H9 (cell line): ENCODE data around the gene AKR1C2. TPM values are rescaled to one million over a fixed set of nuclear protein-coding genes. Genes with fewer than 3 reads are reported as not detected.
A peak's percentile ranks its signal among the peaks of the same experiment; 100 is the strongest.

Experiments used
- DNase-seq: peaks from one replicate; pipeline ENCODE4 v3.0.0-alpha.2; 2017
- H2AFZ ChIP-seq: one replicate; pipeline ENCODE4 v1.6.1; 2013; ENCODE audit warnings: mild to moderate bottlenecking, low read length, control low read depth, moderate library complexity
- H2AK5ac ChIP-seq: 2 replicates; pipeline ENCODE4 v1.6.1; 2013; ENCODE audit warnings: low read length, control low read depth, mixed read lengths; ENCODE audit not compliant: insufficient read length
- H2BK120ac ChIP-seq: one replicate; pipeline ENCODE4 v1.6.1; 2013; ENCODE audit warnings: low read depth, mild to moderate bottlenecking, low read length, control low read depth, inconsistent platforms; ENCODE audit not compliant: poor library complexity, severe bottlenecking
- H2BK12ac ChIP-seq: 2 replicates; pipeline ENCODE4 v1.6.1; 2013; ENCODE audit warnings: low read length, control low read depth, mixed read lengths, low read depth; ENCODE audit not compliant: insufficient read length
- H2BK15ac ChIP-seq: 2 replicates; pipeline ENCODE4 v1.6.1; 2013; ENCODE audit warnings: low read depth, low read length, control low read depth
- H2BK20ac ChIP-seq: one replicate; pipeline ENCODE4 v1.6.1; 2013; ENCODE audit warnings: low read depth, mild to moderate bottlenecking, low read length, control low read depth, inconsistent platforms; ENCODE audit not compliant: poor library complexity, severe bottlenecking
- H2BK5ac ChIP-seq: 2 replicates; pipeline ENCODE4 v1.6.1; 2013; ENCODE audit warnings: low read length, control low read depth, mixed read lengths; ENCODE audit not compliant: insufficient read length
- H3K14ac ChIP-seq: 2 replicates; pipeline ENCODE4 v1.6.1; 2013; ENCODE audit warnings: low read length, control low read depth; ENCODE audit not compliant: insufficient read depth
- H3K18ac ChIP-seq: 2 replicates; pipeline ENCODE4 v1.6.1; 2013; ENCODE audit warnings: low read depth, mild to moderate bottlenecking, mixed read lengths, low read length, control low read depth; ENCODE audit not compliant: insufficient read length
- H3K23ac ChIP-seq: 2 replicates; pipeline ENCODE4 v1.6.1; 2013; ENCODE audit warnings: low read length, control low read depth, mixed read lengths, low read depth; ENCODE audit not compliant: insufficient read length
- H3K23me2 ChIP-seq: 2 replicates; pipeline ENCODE4 v1.6.1; 2013; ENCODE audit warnings: low read depth, mild to moderate bottlenecking, mixed read lengths, low read length, control low read depth; ENCODE audit not compliant: insufficient read length, poor library complexity, severe bottlenecking
- H3K27ac ChIP-seq: 2 replicates; pipeline ENCODE4 v1.5.1; 2013; ENCODE audit warnings: low read length, control low read depth, mixed read lengths, low read depth; ENCODE audit not compliant: insufficient read length
- H3K27me3 ChIP-seq: 2 replicates; pipeline ENCODE4 v1.6.1; 2013; ENCODE audit warnings: low read length, control low read depth, inconsistent platforms; ENCODE audit not compliant: insufficient read depth
- H3K4ac ChIP-seq: 2 replicates; pipeline ENCODE4 v1.6.1; 2013; ENCODE audit warnings: low read depth, mild to moderate bottlenecking, control low read depth, inconsistent platforms, low read length, moderate library complexity
- H3K4me1 ChIP-seq: 2 replicates; pipeline ENCODE4 v1.6.1; 2013; ENCODE audit warnings: low read length, control low read depth, inconsistent platforms; ENCODE audit not compliant: insufficient read depth
- H3K4me2 ChIP-seq: 2 replicates; pipeline ENCODE4 v1.6.1; 2013; ENCODE audit warnings: low read length, control low read depth, mixed read lengths; ENCODE audit not compliant: insufficient read length, insufficient read depth
- H3K56ac ChIP-seq: 2 replicates; pipeline ENCODE4 v1.6.1; 2013; ENCODE audit warnings: low read depth, mild to moderate bottlenecking, mixed read lengths, low read length, control low read depth; ENCODE audit not compliant: insufficient read length
- H3K79me1 ChIP-seq: 2 replicates; pipeline ENCODE4 v1.6.1; 2013; ENCODE audit warnings: low read depth, mild to moderate bottlenecking, moderate library complexity, low read length, control low read depth, inconsistent platforms; ENCODE audit not compliant: insufficient read depth, poor library complexity, severe bottlenecking
- H3K79me2 ChIP-seq: 2 replicates; pipeline ENCODE4 v1.6.1; 2013; ENCODE audit warnings: low read length, control low read depth, inconsistent platforms; ENCODE audit not compliant: insufficient read depth
- H3K9ac ChIP-seq: 2 replicates; pipeline ENCODE4 v1.6.1; 2013; ENCODE audit warnings: low read length, control low read depth, mixed read lengths; ENCODE audit not compliant: insufficient read length; ENCODE audit errors: extremely low read depth
- H3K9me3 ChIP-seq: one replicate; pipeline ENCODE4 v1.6.1; 2013; ENCODE audit warnings: low read depth, low read length, inconsistent platforms; ENCODE audit not compliant: control insufficient read depth
- H3T11ph ChIP-seq: one replicate; pipeline ENCODE4 v1.6.1; 2013; ENCODE audit warnings: mild to moderate bottlenecking, low read length, control low read depth, inconsistent platforms
- H4K20me1 ChIP-seq: one replicate; pipeline ENCODE4 v1.6.1; 2013; ENCODE audit not compliant: control insufficient read depth, insufficient read length, insufficient read depth
- H4K5ac ChIP-seq: 2 replicates; pipeline ENCODE4 v1.6.1; 2013; ENCODE audit warnings: low read depth, mild to moderate bottlenecking, mixed read lengths, low read length, control low read depth; ENCODE audit not compliant: insufficient read length
- H4K8ac ChIP-seq: replicated peaks from 2 replicates; pipeline ENCODE4 v1.6.1; 2013; ENCODE audit warnings: low read length, control low read depth, mixed read lengths, low read depth; ENCODE audit not compliant: insufficient read length
- H4K91ac ChIP-seq: 2 replicates; pipeline ENCODE4 v1.6.1; 2013; ENCODE audit warnings: low read depth, mild to moderate bottlenecking, moderate library complexity, mixed read lengths, low read length, control low read depth; ENCODE audit not compliant: insufficient read length
- H3K27ac Mint-ChIP-seq, 3 experiments: 2 replicates in 2 of 3; 3 replicates in 1 of 3; pipeline ENCODE4 v1.8.0; 2020 to 2021; ENCODE audit warnings: mixed read lengths in 3 of 3, mild to moderate bottlenecking in 1 of 3, moderate library complexity in 1 of 3
- H3K27me3 Mint-ChIP-seq: 2 replicates; pipeline ENCODE4 v1.8.0; 2021; ENCODE audit warnings: low read depth, mild to moderate bottlenecking, moderate library complexity, mixed read lengths
- H3K36me3 Mint-ChIP-seq, 3 experiments: 2 replicates in 2 of 3; 3 replicates in 1 of 3; pipeline ENCODE4 v1.8.0; 2020 to 2021; ENCODE audit warnings: low read depth in 3 of 3, mixed read lengths in 3 of 3; ENCODE audit not compliant: insufficient read depth in 1 of 3
- H3K4me1 Mint-ChIP-seq, 2 experiments: 2 replicates each; pipeline ENCODE4 v1.8.0; 2020; ENCODE audit warnings: mixed read lengths in 2 of 2
- H3K4me3 Mint-ChIP-seq, 2 experiments: 2 replicates in 1 of 2; 3 replicates in 1 of 2; pipeline ENCODE4 v1.8.0; 2020 to 2021; ENCODE audit warnings: mild to moderate bottlenecking in 2 of 2, mixed read lengths in 2 of 2, moderate library complexity in 1 of 2
- H3K9me3 Mint-ChIP-seq, 2 experiments: 2 replicates in 1 of 2; 3 replicates in 1 of 2; pipeline ENCODE4 v1.8.0; 2020; ENCODE audit warnings: mild to moderate bottlenecking in 2 of 2, mixed read lengths in 2 of 2, moderate library complexity in 1 of 2
- CTCF ChIP-seq: fragments of 200-600 bp; sonication (generic); conservative IDR thresholded peaks from 3 replicates; pipeline ENCODE4 v1.8.0; 2021; ENCODE audit warnings: antibody characterized with exemption, mild to moderate bottlenecking
- WGBS: extraction: QIAGEN DNeasy Blood & Tissue Kit; methylation state at CpG from one replicate; pipeline ENCODE4 v1.1.7; 2013; ENCODE audit warnings: missing lambda C conversion rate, low lambda C conversion rate, mixed read lengths; ENCODE audit not compliant: insufficient read length; ENCODE audit errors: extremely low coverage; 5-methylcytosine and 5-hydroxymethylcytosine counted together
- total RNA-seq: library from RNA; stranded (reverse); gene quantifications from 2 replicates; pipeline ENCODE4 v1.2.1, GENCODE V29; 2021

AKR1C2 gene
- total RNA-seq, 1 experiment from 2014 or later: 0.74 TPM

GRCh38 chr10:4939224-4940072, 64.2 kb downstream of the AKR1C2 start:
- no peak for TF ChIP-seq CTCF
- H3K27me3 Mint-ChIP-seq: peaks cover 4% of the 10 kb centered on the region; the same call in 1 of the 2 replicates

More at GRCh38 chr10:4939224-4940072, 64.2 kb downstream of the AKR1C2 start:
- H4K20me1 ChIP-seq: no peaks in the 10 kb centered on the region
- Mint-ChIP-seq H3K4me1 (peaks cover 9 to 14% of the 10 kb centered on the region in 2 experiments), H3K4me3 (no peak overlapping the region), H3K36me3 (peaks cover 3 to 20% (median 8%) of the 10 kb centered on the region in 3 experiments; a peak in 6 of 7 replicates), H3K27ac (no peak overlapping the region), H3K9me3 (peaks cover 28 to 57% of the 10 kb centered on the region in 2 experiments)
- no peak overlapping the region for H4K5ac ChIP-seq
- peaks cover 2% of the 10 kb centered on the region; the same call in 1 of the 2 replicates for H3K4me1 ChIP-seq
- H3K79me1 ChIP-seq: no peaks in the 10 kb centered on the region
- H3K79me2 ChIP-seq: no peaks in the 10 kb centered on the region
- no peak for DNase-seq
- no peak overlapping the region for H2BK12ac ChIP-seq
- WGBS: no CpG with 5 or more reads among the region's 7 CpGs
- no peak overlapping the region for H3K18ac ChIP-seq
- no peak overlapping the region for H3K23ac ChIP-seq
- no peak overlapping the region for H2BK5ac ChIP-seq
- H3K56ac ChIP-seq: no peak overlapping the region
- H3K23me2 ChIP-seq: no peaks in the 10 kb centered on the region
- H3K4ac ChIP-seq: no peak overlapping the region
- H3K4me2 ChIP-seq: no peak overlapping the region
- H3K14ac ChIP-seq: no peak overlapping the region
- H3K27me3 ChIP-seq: no peaks in the 10 kb centered on the region
- no peak overlapping the region for H2AK5ac ChIP-seq
- no peak overlapping the region for H4K91ac ChIP-seq
- H3K9ac ChIP-seq: no peak overlapping the region
- H3K27ac ChIP-seq: no peak overlapping the region
- no peaks in the 10 kb centered on the region for H3K9me3 ChIP-seq
- H2AFZ ChIP-seq: no peak overlapping the region
- H4K8ac ChIP-seq: no peak overlapping the region
- H2BK20ac ChIP-seq: peak overlapping the region; percentile 32
- H3T11ph ChIP-seq: no peak overlapping the region
- H2BK15ac ChIP-seq: no peak overlapping the region
- H2BK120ac ChIP-seq: no peak overlapping the region

Other genes with a start within 250 kb of the AKR1C2 start
- 2.2 and 2.5 TPM in 2 replicates for gene AKR1E2, start 177.7 kb downstream of the AKR1C2 start, total RNA-seq
- 1.9 and 2.0 TPM in 2 replicates for gene AKR1C1, start 40.4 kb downstream of the AKR1C2 start, total RNA-seq
- 2.1 and 4.5 TPM in 2 replicates for gene AKR1C3, start 90.6 kb upstream of the AKR1C2 start, total RNA-seq
- gene AKR1C8, start 181.3 kb upstream of the AKR1C2 start, total RNA-seq: not detected in 2 replicates
- not detected in 2 replicates for gene AKR1C4, start 193.0 kb upstream of the AKR1C2 start, total RNA-seq